GM18507 (cell line): ENCODE data around the gene PPHLN1.

ENCODE experiments used
- DNase-seq: peaks from one replicate; pipeline ENCODE4 v3.0.0; 2011; ENCODE audit warnings: low read depth; ENCODE audit not compliant: insufficient read length; ENCODE audit errors: extremely low spot score
- FAIRE-seq: peaks from 2 replicates; lab custom pipeline; 2011; peaks lifted over from hg19 to GRCh38; lab: Jason Lieb, UNC

Gene PPHLN1, protein sequence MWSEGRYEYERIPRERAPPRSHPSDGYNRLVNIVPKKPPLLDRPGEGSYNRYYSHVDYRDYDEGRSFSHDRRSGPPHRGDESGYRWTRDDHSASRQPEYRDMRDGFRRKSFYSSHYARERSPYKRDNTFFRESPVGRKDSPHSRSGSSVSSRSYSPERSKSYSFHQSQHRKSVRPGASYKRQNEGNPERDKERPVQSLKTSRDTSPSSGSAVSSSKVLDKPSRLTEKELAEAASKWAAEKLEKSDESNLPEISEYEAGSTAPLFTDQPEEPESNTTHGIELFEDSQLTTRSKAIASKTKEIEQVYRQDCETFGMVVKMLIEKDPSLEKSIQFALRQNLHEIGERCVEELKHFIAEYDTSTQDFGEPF

DNA sequence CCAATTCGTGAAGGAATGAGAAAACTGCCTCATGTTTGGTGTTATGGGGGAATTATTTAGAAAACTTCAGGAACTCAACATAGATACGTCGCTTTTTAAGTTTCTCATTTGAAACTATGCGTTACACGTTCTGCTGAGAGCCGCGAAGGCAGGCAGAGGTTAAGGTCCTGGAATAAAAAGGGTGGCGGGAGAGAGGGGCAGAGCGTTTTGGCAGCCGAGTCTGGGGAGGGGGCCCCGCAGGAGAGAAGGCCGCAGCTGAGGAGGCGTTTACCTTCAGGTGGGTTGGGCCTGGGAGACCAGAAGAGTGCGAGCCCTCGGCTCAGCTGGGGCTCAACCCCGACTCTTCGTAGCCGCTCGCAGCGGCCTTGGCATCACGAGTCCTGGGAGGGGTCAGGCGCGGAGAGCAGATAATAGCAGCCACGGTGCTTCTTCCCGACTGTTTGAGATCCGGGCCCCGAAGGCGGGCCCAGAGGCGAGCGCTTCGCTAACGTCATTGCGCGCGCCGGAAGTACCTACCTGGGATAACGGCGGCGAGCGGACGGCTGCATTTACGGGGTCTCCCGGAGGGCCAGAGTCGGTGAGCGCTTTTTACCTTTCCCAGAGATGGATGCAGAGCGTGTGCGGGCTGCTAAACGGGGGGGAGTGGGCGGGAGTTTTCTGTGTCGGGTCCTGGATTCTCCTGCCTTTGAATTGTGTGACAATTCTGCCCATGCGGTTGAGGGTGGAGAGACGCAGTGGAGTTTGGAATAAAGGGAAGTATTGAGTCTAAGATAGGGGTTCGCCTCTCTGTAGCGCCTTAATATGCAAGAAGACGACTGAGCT, at the start of gene PPHLN1, which contains the start of gene ZCRB1:
PPHLN1 (plus strand) TSS at position 515 of the 822 bp plus-strand sequence. CDS start 9,736 bp downstream, outside the sequence.
ZCRB1 (minus strand) TSS at position 442 of the 822 bp plus-strand sequence. CDS start 1,992 bp downstream, outside the sequence.
- DNase-seq, result peak; percentile 72
- FAIRE-seq, result peak; percentile 82

DNA sequence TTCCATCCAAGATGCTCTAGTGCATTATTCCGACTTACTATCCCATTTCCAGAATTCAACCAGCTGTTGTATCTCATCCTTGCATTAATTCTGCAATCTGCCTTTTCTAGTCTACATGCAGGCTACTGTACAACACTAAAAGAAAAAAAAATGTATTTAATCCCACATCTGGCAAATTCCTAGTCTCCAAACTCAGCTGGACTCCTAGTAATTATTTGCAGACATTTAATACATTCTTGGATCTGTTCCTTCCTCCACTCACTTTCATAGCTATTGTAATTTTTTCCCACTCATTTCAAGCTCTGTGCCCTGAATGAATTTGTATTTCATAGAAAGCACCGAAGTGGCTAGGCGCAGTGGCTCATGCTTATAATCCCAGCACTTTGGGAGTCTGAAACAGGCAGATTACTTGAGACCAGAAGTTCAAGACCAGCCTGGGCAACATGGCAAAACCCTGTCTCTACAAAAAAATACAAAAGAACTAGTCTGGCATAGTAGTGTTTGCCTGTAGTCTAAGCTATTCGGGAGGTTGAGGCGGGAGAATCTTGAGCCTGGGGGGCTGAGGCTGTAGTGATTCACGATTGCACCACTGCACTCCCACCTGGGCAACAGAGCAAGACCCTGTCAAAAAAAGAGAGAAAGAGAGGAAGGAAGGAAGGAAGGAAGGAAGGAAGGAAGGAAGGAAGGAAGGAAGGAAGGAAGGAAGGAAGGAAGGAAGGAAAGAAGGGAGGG, 48.4 kb upstream of the PPHLN1 start:
- no peak for FAIRE-seq
- no peak for DNase-seq

DNA sequence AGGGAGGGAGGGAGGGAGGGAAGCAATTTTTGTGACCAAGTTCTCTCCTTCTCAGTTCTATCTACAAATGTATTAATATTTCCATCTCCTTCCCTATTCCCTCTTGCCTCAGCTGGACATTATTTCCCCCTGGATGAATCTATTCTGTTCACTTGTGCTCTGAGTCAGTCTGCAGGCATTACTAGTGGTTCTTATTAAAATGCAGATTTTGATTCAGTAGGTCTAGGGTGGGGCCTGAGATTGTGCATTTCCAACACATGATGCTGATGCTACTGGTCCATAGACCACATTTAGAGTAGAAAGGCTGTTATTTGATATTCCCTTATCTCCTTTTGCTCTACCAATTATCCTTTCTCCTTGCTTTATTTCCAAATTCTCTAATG, 47.8 kb upstream of the PPHLN1 start:
- no peak for FAIRE-seq
- no peak for DNase-seq

DNA sequence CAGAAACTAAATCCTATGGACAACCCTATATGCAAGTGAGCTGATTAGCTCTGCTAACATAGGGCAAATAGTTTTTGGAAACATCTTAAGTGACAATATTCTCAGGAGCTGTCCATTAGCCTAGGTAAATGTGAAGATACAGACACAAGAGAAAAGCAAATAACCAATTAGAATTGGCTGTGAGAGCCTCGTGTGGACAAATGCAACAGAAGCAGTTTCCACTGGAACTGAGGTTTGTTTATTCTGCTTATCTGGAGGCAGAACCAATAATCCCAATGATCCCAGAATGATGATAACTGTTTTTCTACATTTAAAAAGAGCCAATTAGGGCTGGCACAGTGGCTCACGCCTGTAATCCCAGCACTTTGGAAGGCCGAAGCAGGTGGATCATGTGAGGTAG, 44.7 kb upstream of the PPHLN1 start:
- FAIRE-seq (no peak), DNase-seq (no peak)

DNA sequence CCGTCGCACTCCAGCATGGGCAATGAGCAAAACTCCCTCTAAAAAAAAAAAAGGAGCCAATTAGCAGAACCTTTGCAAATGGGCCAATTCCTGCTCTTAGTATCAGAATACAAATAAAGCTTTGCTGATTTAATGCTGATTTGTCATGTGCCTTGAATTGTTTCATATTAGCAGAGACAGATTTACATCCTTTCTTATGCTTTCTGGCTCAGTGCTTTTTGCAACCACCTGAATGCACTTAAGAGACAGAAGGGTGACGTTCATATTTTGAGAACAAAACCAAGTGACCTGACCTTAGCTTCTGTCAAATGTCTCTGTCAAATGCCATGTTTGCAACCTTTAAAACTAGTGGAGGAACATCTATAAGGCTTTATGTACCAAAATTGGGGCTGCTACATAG, 44.1 kb upstream of the PPHLN1 start:
- DNase-seq (no peak), FAIRE-seq (no peak)

DNA sequence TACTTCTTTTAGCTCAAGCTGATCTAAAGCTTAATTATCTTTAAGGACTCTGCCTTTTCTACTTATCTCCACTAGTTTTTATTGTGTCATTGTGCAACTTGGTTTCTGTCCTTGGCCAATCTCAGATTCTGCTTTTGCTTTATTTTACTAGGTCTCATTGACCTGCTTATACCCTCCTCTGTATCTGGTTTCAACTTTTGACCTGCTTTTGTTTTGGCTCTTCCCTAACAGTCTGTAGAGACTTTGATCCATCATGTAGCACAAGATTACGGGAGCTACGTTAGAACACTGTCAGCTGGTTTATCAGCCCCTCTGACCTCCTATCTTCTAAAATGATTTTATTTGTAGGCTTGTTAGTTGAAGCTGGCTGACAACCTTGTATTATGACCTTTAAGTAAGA, 43.7 kb upstream of the PPHLN1 start:
- DNase-seq, result no peak
- no peak for FAIRE-seq

DNA sequence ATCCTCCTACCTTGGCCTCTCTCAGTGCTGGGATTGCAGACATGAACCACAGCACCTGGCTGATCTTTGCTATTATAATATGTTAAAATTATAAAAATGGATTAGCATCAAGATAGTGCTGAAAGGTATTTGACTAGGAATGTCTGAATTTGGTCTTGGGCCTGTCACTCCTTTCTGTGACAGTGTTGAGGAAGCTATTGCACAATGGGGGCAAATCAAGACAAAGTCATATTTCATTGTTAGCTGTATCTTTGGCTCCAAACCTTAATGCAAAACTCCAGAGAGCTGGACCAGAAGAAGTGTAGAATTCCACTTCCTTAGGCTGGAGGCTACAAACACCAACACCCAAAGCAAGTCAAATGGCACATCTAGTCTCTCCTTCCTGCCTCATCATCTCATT, 42.2 kb upstream of the PPHLN1 start:
- no peak for FAIRE-seq
- no peak for DNase-seq

DNA sequence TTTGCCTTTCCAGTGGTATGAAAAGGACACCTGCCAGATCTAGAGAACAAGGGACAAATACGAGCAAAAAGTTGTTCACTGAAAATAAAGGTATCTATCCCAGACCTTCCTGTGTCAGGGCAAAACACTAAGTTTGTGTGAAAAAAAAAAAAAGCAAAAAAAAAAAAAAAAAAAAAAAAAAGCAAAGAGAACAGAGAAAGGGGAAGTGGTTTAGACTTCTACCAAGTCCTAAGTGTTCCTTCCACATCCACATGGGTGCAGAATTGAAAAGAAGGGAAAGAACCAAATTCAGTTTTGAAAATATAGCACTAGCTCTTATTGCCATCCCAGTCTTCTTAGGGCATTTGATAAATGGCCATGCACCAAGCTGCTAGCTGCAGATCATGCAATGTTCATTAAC, 41.8 kb upstream of the PPHLN1 start:
- peak; percentile 64 for FAIRE-seq
- DNase-seq, result no peak

DNA sequence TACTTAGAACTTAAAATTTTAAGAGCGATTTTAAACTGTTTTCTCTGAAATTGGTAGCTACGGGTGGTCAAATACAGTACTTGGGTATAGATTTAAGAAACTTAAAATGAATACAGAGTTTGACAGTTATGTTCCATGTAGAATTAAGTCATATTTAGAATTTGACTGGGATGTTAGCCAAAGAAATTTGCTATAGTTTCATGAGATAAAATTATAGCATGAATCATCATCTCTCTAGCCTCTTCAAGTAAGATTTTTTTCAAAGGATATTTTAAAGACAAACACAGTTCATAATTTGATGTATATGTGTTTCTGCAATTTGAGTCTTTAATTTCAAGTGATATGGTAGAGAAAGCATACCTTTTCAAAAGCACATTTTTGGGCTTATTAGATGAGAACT, 41.1 kb upstream of the PPHLN1 start:
- FAIRE-seq, result no peak
- DNase-seq, result no peak

DNA sequence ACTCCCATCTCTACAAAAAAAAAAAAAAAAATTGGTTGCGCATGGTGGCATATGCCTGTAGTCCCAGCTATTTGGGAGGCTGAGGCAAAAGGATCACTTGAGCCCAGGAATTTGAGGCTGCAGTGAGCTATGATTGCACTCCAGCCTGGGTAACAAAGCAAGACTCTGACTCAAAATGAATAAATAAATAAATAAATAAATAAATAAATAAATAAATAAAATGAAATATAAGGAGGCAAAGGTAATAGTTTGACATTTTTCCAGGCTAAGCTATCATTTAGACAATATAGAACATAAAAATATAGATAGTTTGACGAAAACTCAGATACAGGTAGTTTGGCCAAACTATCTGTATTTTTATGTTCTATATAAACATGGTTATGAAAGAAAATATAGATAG, 40.5 kb upstream of the PPHLN1 start:
- DNase-seq, result no peak
- no peak for FAIRE-seq

DNA sequence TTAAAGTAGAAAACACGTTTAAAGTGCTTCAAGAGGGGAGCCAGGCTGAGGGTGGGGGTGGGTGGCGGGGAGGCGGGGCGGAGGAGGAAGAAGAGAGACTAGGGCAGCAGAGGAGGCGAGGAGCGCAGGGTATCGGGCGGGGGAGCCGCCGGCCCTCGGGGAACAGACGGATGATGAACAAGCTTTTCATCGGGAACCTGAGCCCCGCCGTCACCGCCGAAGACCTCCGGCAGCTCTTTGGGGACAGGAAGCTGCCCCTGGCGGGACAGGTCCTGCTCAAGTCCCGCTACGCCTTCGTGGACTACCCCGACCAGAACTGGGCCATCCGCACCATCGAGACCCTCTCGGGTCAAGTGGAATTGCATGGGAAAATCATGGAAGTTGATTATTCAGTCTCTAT, 39.2 kb upstream of the PPHLN1 start:
- FAIRE-seq (no peak), DNase-seq (no peak)

DNA sequence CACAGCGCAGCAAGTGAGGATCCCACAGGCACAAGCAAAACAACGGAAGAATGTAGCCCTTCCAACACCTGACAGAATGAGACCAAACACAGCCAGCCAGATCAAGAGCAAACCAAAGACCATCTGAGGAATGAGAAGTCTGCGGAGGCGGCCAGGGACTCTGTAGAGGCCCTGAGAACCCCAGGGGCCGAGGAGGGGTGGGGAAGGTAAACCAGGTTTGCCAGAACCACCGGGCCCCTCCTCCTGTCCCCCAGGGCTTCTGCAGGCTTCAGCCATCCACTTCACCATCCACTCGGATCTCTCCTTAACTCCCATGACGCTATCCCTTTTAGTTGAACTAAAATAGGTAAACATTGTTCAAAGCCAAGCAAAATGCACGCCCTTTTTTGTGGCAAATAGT, 37.4 kb upstream of the PPHLN1 start:
- DNase-seq (no peak), FAIRE-seq (no peak)

DNA sequence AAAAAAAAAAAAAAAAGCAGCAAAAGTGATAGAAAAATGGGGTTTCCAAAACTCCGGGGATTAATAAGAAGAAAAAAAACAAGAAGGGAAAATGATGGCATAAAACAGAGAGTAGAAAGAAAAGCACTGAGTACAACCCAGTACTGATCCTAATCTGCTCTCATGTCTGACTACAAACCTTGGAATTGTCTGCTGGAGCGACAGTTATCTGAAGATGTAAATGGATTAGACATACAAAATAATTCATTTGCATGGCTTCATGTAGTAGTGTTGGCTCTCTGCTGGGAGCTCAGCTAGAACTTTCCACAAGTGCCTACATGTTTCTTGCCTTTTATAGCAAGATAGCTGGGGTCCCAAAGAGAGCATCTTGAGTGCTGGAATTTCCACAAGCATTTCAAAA, 34.3 kb upstream of the PPHLN1 start:
- DNase-seq (no peak), FAIRE-seq (no peak)

DNA sequence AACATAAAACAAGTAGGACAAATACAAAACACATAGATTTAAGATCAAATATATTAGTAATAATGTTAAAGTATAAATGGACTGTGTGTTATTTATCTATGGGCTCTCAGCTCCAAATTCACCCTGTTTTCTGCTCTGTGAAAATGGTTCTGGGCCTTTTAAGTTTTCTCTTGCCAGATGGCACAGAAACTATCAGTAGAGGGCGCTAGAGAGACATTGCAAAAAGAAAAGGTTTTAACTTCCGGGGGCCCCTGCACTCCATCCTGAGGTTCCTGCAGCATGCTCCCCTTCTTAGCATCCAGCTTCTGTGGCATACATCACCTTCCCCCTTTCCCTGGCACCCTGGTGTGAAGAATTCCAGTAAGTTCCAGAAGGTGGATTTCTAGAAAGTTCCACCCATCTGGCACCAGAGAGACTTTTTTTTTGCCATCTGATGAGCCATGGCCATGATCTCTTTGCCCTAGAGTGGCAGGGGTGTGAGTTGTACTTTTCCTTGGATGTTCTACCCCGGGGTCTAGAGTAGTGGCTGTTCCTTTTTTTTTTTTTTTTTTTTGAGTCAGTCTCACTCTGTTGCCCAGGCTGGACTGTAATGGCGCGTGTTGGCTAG, 29.4 kb upstream of the PPHLN1 start:
- FAIRE-seq (peak; percentile 31), DNase-seq (no peak)

DNA sequence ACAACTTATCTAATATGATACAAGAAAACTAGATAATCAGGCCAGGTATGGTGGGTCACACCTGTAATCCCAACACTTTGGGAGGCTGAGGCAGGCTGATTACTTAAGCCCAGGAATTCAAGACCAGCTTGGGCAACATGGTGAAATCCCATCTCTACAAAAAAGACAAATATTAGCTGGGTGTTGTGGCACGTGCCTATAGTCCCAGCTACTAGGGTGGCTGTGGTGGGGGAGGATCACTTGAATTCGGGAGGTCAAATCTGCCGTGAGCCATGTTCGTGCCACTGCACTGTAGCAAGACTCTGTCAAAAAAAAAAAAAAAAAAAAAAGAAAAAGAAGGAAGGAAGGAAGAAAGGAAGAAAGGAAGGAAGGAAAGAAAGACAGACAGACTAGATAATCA, 27.1 kb upstream of the PPHLN1 start:
- DNase-seq (no peak), FAIRE-seq (no peak)

DNA sequence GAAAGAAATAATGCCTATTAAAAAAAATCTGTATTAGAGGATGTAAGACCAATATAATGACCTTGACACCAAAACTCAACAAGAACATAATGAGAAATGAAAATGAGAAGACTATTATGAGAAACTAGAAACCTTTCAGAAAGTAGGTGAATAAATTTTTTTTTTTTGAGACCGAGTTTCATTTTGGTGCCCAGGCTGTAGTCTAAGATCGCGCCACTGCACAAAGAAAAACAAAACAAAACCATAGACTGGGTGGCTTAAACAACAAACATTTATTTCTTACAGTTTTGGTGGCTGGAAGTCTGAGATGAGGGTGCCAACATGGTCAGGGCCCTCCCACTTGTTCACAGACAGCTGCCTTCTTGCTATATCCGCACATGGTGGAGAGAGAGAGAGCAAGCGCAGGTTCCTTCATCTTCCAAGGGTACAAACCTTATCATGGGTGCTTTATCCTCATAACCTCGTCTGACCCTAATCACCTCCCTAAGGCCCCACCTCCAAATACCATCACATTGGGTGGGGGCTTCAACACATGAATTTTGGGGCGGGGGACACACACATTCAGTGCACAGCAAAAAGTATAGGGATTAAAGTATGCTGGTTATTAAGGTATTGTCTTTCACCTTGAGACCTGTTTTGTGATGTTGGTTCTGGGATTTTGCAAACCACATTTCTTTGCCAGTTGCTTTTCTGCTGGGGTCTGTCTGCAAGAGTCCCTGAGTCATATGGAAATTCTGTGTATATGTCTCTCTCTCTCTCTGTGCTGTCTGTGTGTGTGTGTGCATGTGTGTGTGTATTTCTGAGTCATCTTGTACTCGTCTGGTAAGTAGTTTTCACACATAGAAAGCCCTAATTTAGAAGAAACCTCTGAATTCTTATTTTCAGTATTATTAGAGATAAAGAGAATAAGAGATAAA, 26.3 kb upstream of the PPHLN1 start:
- DNase-seq (peak; percentile 32), FAIRE-seq (peak; percentile 84)

DNA sequence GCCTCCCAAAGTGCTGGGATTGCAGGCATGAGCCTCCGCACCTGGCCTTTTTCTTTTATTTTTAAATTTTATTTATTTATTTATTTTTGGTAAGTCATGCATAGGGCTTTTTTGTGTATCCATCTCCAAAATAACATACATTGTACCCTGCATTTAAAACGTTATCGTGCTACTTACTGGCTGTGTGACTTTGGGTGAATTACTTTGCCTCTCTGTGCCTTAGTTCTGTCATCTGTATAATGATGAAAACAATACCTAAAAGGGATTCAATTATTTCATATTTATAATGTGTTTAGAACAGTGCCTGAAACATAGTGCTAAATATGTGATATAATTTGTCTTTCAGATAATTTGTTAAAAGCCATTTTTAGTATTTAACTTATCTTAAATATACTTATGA, 19.7 kb upstream of the PPHLN1 start:
- DNase-seq (no peak), FAIRE-seq (no peak)

DNA sequence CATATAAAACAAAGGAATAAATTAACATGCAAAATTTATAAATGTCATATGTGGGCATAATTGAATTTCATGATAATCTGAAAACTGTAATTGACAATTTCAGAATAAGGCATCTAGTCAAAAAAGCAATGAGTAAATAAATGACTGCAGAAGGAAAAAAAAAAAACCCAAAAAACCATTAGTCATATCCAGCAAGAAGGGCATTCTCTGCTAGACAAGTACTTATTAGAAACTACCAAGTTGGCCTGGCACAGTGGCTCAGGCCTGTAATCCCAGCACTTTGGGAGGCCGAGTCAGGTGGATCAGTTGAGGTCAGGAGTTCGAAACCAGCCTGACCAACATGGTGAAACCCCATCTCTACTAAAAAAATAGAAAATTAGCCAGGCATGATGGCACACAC, 17.6 kb upstream of the PPHLN1 start:
- DNase-seq (no peak), FAIRE-seq (no peak)

DNA sequence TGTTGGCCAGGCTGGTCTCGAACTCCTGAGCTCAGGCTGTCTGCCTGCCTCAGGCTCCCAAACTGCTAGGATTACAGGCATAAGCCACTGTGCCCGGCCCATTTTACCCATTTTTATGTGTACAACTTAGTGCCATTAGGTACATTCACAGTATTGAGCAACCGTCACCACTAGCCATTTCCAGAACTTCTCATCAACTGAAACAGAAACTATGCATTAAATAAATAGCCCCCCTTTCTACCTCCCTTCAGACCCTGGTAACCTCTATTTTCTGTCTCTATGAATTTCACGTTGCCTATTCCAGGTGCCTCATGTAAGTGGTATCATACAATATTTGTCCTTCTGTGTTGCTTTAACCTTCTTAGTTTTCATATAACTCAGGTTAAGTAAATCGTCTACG, 16.0 kb upstream of the PPHLN1 start:
- FAIRE-seq, result no peak
- DNase-seq, result no peak
